PC-3 (cell line): Measurements from ENCODE around the gene STH. TPM values are rescaled to one million over a fixed set of nuclear protein-coding genes. Genes with fewer than 3 reads are reported as not detected.

Experiments
- ATAC-seq: fragments of 200-7000 bp; cut with Tn5 transposase; 2 replicates; pipeline ENCODE4 v1.9.1; 2020; ENCODE audit warnings: mild to moderate bottlenecking, moderate library complexity
- BruUV-seq: library from RNA; stranded (reverse); fragments of 400-500 nt; replicated peaks from 2 replicates; lab custom pipeline; 2021; lab: Mats Ljungman, UMichigan
- CTCF ChIA-PET: fragments of 300-600 bp; sonication (Branson Sonifier 250); formaldehyde crosslinking; loops from one replicate; lab custom pipeline; 2022; ENCODE audit warnings: antibody characterized with exemption; lab: Charles Lee
- POLR2A ChIA-PET: fragments of 300-600 bp; sonication (Branson Sonifier 250); formaldehyde crosslinking; loops from one replicate; lab custom pipeline; 2022; ENCODE audit warnings: antibody characterized with exemption; ENCODE audit not compliant: unreplicated experiment; lab: Charles Lee
- DNase-seq: peaks from one replicate; pipeline ENCODE4 v3.0.0-alpha.2; 2015
- H2AFZ ChIP-seq: fragments of 300-600 bp; sonication (generic); 2 replicates; pipeline ENCODE4 v1.6.0; 2016; ENCODE audit warnings: antibody characterized with exemption, low read length
- H3F3A ChIP-seq: fragments of 300-600 bp; sonication (generic); one replicate; pipeline ENCODE4 v1.6.0; 2017; ENCODE audit warnings: antibody characterized with exemption, low read length, control low read depth, mild to moderate bottlenecking; ENCODE audit not compliant: unreplicated experiment
- H3K27ac ChIP-seq: fragments of 300-600 bp; sonication (generic); 2 replicates; pipeline ENCODE4 v1.5.1; 2016; ENCODE audit warnings: mild to moderate bottlenecking, low read length
- H3K27me3 ChIP-seq: fragments of 300-600 bp; sonication (generic); 2 replicates; pipeline ENCODE4 v1.6.1; 2016; ENCODE audit warnings: low read length, mixed read lengths
- H3K36me3 ChIP-seq: fragments of 300-600 bp; sonication (generic); 2 replicates; pipeline ENCODE4 v1.6.1; 2016; ENCODE audit warnings: low read depth, mixed run types, low read length, mixed read lengths
- H3K4me1 ChIP-seq: fragments of 300-600 bp; sonication (generic); 2 replicates; pipeline ENCODE4 v1.5.1; 2016; ENCODE audit warnings: low read length; ENCODE audit not compliant: insufficient read depth
- H3K4me2 ChIP-seq: fragments of 300-600 bp; sonication (generic); 2 replicates; pipeline ENCODE4 v1.6.0; 2016; ENCODE audit warnings: low read length
- H3K4me3 ChIP-seq: fragments of 300-600 bp; sonication (generic); 2 replicates; pipeline ENCODE4 v1.5.1; 2016; ENCODE audit warnings: mild to moderate bottlenecking, low read length, mixed read lengths
- H3K79me2 ChIP-seq: fragments of 300-600 bp; sonication (generic); 2 replicates; pipeline ENCODE4 v1.6.1; 2017; ENCODE audit warnings: low read length, mixed read lengths
- H3K9ac ChIP-seq: fragments of 300-600 bp; sonication (generic); 2 replicates; pipeline ENCODE4 v1.6.0; 2016; ENCODE audit warnings: mild to moderate bottlenecking, low read length
- H3K9me2 ChIP-seq: fragments of 300-600 bp; sonication (generic); replicated peaks from 2 replicates; pipeline ENCODE4 v1.6.1; 2016; ENCODE audit warnings: mixed run types, low read length, mixed read lengths
- H3K9me3 ChIP-seq: fragments of 300-600 bp; sonication (generic); 2 replicates; pipeline ENCODE4 v1.6.1; 2016; ENCODE audit warnings: low read length, mixed read lengths
- H4K20me1 ChIP-seq: fragments of 300-600 bp; sonication (generic); 2 replicates; pipeline ENCODE4 v1.6.1; 2016; ENCODE audit warnings: low read length, mixed read lengths
- CTCF ChIP-seq: fragments of 300-600 bp; sonication (generic); conservative IDR thresholded peaks from 2 replicates; pipeline ENCODE4 v1.5.1; 2017; ENCODE audit warnings: antibody characterized with exemption, low read depth, mild to moderate bottlenecking, low read length
- EZH2 ChIP-seq: fragments of 300-600 bp; sonication (generic); IDR thresholded peaks from one replicate; pipeline ENCODE4 v1.6.1; 2017; ENCODE audit warnings: antibody characterized with exemption, mild to moderate bottlenecking, low read length; ENCODE audit not compliant: unreplicated experiment
- EZH2phosphoT487 ChIP-seq: fragments of 300-600 bp; sonication (generic); IDR thresholded peaks from 2 replicates; pipeline ENCODE4 v1.6.1; 2018; ENCODE audit warnings: mild to moderate bottlenecking, antibody characterized with exemption, low read length, borderline replicate concordance
- intact Hi-C: fragments of 100-400 bp; cut with micrococcal nuclease; formaldehyde crosslinking; loops from 2 replicates; pipeline ENCODE4 v1.9.0; 2023
- total RNA-seq: library from RNA; depleted of rRNA; stranded (reverse); fragments of >200 nt; gene quantifications from 2 replicates; pipeline ENCODE4 v1.2.3, GENCODE V29; 2014

The STH gene
- total RNA-seq, 1 experiment from 2014 or later: not detected

- no peak for ATAC-seq
- BruUV-seq: no TSS peak
- CTCF ChIA-PET: no interaction called here
- Histone ChIP-seq H3K27me3 (no peaks in the 10 kb centered on the region), H3K27ac (no peak overlapping the region), H3K36me3 (peaks cover 13% of the 10 kb centered on the region), H2AFZ (no peak overlapping the region), H3K4me2 (no peak overlapping the region), H3K4me1 (no peaks in the 10 kb centered on the region), H3K4me3 (no peak overlapping the region), H3K9ac (no peak overlapping the region), H3F3A (no peaks in the 10 kb centered on the region), H3K9me2 (no peaks in the 10 kb centered on the region), H3K79me2 (no peaks in the 10 kb centered on the region), H3K9me3 (no peaks in the 10 kb centered on the region), H4K20me1 (no peaks in the 10 kb centered on the region)
- intact Hi-C loops: no loop called here
- POLR2A ChIA-PET: no interaction called here
- TF ChIP-seq CTCF (no peak), EZH2phosphoT487 (no peak), EZH2 (no peak)
- no peak for DNase-seq
These were observed 25.5 kb downstream of the STH start for GRCh38 chr17:46024590-46024989.

GRCh38 chr17:46025060-46025459 is 26.0 kb downstream of the STH start:
- Histone ChIP-seq H3K4me1 (no peaks in the 10 kb centered on the region), H3F3A (no peaks in the 10 kb centered on the region), H3K27me3 (no peaks in the 10 kb centered on the region), H3K9me2 (no peaks in the 10 kb centered on the region), H3K4me2 (no peak overlapping the region), H3K9ac (no peak overlapping the region), H3K4me3 (no peak overlapping the region), H4K20me1 (no peaks in the 10 kb centered on the region), H3K36me3 (peaks cover 14% of the 10 kb centered on the region), H3K9me3 (no peaks in the 10 kb centered on the region), H3K27ac (no peak overlapping the region), H3K79me2 (no peaks in the 10 kb centered on the region), H2AFZ (no peak overlapping the region)
- intact Hi-C loops: no loop called here
- POLR2A ChIA-PET: no interaction called here
- CTCF ChIA-PET: no interaction called here
- TF ChIP-seq EZH2 (no peak), EZH2phosphoT487 (no peak), CTCF (no peak)
- DNase-seq (no peak), ATAC-seq (no peak)
- BruUV-seq: no TSS peak

- H3K27me3 ChIP-seq: no peaks in the 10 kb centered on the region
- H4K20me1 ChIP-seq: no peaks in the 10 kb centered on the region
- ATAC-seq (no peak), DNase-seq (no peak)
- H3K36me3 ChIP-seq: peaks cover 19% of the 10 kb centered on the region
- no peak overlapping the region for H2AFZ ChIP-seq
- no peak overlapping the region for H3K4me2 ChIP-seq
- H3K4me1 ChIP-seq: no peaks in the 10 kb centered on the region
- H3K27ac ChIP-seq: no peak overlapping the region
- ChIA-PET CTCF (no interaction called here), POLR2A (interaction anchor here (0.5 kb wide), 1 partner anchor 167 kb away, joined by 4 read pairs; the partner anchor contains the start of gene KANSL1)
- intact Hi-C loops: no loop called here
- H3K9ac ChIP-seq: no peak overlapping the region
- no peak overlapping the region for H3K4me3 ChIP-seq
- no peaks in the 10 kb centered on the region for H3F3A ChIP-seq
- BruUV-seq: no TSS peak
- H3K79me2 ChIP-seq: no peaks in the 10 kb centered on the region
- TF ChIP-seq CTCF (no peak), EZH2 (no peak), EZH2phosphoT487 (no peak)
- H3K9me3 ChIP-seq: no peaks in the 10 kb centered on the region
- no peaks in the 10 kb centered on the region for H3K9me2 ChIP-seq
These were observed 26.6 kb downstream of the STH start for GRCh38 chr17:46025510-46026165.
